ENCODE results near the gene FCAMR.

Gene FCAMR

DNA sequence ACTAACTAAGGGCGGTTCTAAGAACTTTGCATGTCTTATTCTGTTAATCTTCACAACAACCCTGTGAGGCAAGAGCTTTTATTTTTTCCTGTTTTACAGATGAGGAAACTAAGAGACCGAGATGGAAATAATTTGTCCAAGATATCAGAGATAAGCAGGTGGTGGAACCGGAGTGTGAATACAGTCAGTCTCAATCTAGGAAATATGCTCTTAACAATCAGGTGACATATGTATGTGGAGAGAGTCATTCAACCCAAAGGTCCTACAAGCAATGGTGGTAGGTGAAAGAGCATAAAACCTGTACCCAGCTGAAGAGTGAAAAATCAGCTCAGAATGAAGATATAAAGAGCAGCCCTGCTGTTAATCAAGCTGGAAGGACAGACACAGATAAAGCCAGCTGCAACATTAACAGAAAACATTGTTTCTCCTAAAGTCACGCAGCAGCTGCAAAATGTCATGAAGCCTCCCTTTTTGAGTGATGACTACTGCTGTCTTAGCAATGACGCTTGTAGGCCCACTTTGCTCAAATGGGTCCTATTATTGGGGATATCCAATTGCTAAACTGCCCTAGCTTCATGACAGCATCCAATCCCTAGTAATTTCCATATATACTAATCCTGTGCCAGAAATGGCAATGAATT lies 30.5 kb upstream of the FCAMR start:
- POLR2A ChIA-PET: no interaction called here
- TF ChIP-seq, protein P1, sequence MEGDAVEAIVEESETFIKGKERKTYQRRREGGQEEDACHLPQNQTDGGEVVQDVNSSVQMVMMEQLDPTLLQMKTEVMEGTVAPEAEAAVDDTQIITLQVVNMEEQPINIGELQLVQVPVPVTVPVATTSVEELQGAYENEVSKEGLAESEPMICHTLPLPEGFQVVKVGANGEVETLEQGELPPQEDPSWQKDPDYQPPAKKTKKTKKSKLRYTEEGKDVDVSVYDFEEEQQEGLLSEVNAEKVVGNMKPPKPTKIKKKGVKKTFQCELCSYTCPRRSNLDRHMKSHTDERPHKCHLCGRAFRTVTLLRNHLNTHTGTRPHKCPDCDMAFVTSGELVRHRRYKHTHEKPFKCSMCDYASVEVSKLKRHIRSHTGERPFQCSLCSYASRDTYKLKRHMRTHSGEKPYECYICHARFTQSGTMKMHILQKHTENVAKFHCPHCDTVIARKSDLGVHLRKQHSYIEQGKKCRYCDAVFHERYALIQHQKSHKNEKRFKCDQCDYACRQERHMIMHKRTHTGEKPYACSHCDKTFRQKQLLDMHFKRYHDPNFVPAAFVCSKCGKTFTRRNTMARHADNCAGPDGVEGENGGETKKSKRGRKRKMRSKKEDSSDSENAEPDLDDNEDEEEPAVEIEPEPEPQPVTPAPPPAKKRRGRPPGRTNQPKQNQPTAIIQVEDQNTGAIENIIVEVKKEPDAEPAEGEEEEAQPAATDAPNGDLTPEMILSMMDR (IDR thresholded peaks at IDR 0.05; ENCODE audit: control extremely low read depth, extremely low read depth, low read depth, missing control alignments): no peak
- no peak for DNase-seq (ENCODE audit: extremely low spot score)
- CTCF ChIA-PET: interaction anchor here (2.4 kb wide), 1 partner anchor 19 kb away, joined by 12 read pairs; no protein-coding TSS in a partner anchor

DNA sequence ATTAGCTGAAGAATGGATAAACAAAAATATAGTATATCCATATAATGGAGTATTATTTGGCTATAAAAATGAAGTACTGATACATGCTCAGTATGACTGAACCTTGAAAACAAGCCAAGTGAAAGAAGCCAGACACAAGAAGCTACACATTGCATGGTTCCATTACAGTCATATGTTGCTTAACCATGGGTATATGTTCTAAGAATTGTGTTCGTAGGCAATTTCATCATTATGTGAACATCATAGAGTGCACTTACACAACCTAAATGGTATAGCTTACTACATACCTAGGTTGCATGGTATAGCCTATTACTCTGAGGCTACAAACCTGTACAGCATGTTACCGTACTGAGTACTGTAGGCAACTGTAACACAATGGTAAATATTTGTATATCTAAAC lies 28.6 kb upstream of the FCAMR start:
- TF ChIP-seq, protein P1 (IDR thresholded peaks at IDR 0.05; ENCODE audit: control extremely low read depth, extremely low read depth, low read depth, missing control alignments): no peak
- DNase-seq (ENCODE audit: extremely low spot score): no peak
- POLR2A ChIA-PET: no interaction called here

DNA sequence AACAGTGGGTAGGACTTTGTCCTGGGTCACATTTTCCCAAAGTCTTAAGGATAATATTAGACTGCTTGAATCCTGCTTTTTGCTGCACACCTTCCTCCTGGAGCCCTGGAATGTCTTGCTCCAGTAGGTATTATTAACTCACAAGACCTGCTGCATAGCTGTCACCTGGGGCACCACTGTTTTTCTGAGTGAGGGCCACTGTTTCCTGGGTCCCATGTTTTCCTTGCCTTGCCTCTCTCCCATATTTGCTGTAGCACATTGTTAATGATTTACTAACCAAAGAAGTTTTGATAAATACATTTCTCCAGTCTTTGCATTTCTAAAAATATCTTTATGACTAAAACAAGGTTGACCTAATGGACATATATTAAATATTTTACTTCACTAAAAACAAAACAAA lies 22.5 kb upstream of the FCAMR start:
- no peak for DNase-seq (ENCODE audit: extremely low spot score)
- POLR2A ChIA-PET: no interaction called here
- CTCF ChIA-PET: interaction anchor here (0.7 to 3.3 kb wide), 7 partner anchors 10 to 128 kb away, joined by 3 to 29 read pairs (median 3); partner anchors contain the start of gene IL20
- TF ChIP-seq, protein P1 (IDR thresholded peaks at IDR 0.05; ENCODE audit: control extremely low read depth, extremely low read depth, low read depth, missing control alignments): no peak

More for the DNA sequence above, 28.6 kb upstream of the FCAMR start:
- CTCF ChIA-PET: interaction anchor here (1.2 to 2.7 kb wide), 2 partner anchors 12 to 86 kb away, joined by 3 to 6 read pairs; no protein-coding TSS in a partner anchor

DNA sequence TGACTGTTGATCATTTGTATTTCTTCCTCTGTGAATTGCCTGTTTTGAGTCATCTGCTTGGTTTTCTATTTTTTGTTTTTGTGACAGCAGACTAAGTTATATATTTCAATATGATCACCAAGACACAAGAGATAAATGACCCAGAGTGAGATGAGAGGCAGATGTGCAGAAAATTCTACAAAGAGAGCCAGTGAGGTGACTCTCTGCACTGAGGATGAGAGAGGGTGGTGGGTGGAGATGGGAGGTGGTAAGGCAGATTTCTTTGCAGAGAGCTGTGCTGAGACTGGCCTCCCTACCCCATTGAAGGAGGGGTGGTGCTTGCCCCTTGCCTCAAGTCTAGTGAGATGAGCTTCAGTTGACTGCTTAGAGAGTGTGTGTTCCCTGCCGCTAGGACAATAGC lies 17.6 kb upstream of the FCAMR start:
- TF ChIP-seq, protein P1 (IDR thresholded peaks at IDR 0.05; ENCODE audit: control extremely low read depth, extremely low read depth, low read depth, missing control alignments): no peak
- CTCF ChIA-PET: interaction anchor here (0.8 to 1.4 kb wide), 3 partner anchors 15 to 75 kb away, joined by 3 to 5 read pairs (median 4); no protein-coding TSS in a partner anchor
- no peak for DNase-seq (ENCODE audit: extremely low spot score)
- POLR2A ChIA-PET: no interaction called here

DNA sequence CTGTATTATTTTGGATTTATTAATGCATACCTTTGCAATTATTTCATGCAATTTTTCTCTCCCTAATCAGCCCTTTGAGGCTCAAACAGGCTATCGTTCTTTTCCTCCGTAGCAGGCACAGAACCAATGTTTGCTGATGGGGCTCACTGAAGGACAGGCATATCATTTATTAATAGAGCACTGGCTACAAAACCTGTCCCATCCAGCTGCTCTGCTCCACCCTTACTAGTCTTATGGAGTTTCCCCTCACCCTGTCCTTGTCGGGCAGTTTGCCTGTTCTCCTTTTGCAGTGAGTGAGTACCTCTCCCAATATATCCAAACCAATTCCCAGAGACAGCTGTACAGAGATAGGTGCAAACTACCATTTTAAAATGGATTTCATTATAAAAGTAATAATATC lies 16.6 kb upstream of the FCAMR start:
- POLR2A ChIA-PET: no interaction called here
- TF ChIP-seq, protein P1 (IDR thresholded peaks at IDR 0.05; ENCODE audit: control extremely low read depth, extremely low read depth, low read depth, missing control alignments): no peak
- CTCF ChIA-PET: interaction anchor here (0.9 to 12.0 kb wide), 6 partner anchors 10 to 252 kb away, joined by 3 to 357 read pairs (median 4); partner anchors contain the start of gene PIGR
- no peak for DNase-seq (ENCODE audit: extremely low spot score)

DNA sequence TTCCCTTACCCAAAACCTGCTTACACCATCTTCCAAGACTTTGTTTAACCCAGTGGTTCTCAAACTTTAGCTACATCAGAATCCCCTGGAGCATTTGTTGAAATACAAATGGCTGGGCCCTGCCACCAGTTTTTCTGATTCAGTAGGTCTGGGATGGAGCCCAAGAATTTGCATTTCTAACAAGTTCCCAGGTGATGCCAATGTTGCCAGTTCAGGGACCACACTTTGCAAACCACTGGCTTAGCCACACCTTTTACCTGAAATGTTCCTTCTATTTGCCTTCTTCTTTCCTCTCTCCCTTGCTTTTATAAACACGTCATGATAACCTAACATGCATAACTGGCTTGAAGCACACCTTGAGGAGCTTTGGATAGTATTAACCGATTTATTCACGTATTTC lies 16.1 kb upstream of the FCAMR start:
- TF ChIP-seq, protein P1 (IDR thresholded peaks at IDR 0.05; ENCODE audit: control extremely low read depth, extremely low read depth, low read depth, missing control alignments): no peak
- POLR2A ChIA-PET: no interaction called here
- CTCF ChIA-PET: interaction anchor here (0.9 to 12.0 kb wide), 11 partner anchors 10 to 351 kb away, joined by 3 to 357 read pairs (median 4); partner anchors contain the start of genes DYRK3 and PIGR
- DNase-seq (ENCODE audit: extremely low spot score): no peak
